Measurements from ENCODE around the gene FKBP14. TPM values are rescaled to one million over a fixed set of nuclear protein-coding genes. Genes with fewer than 3 reads are reported as not detected.

FKBP14 gene
- total and polyA plus RNA-seq, 2 of the 8 experiments (the other 6 are each of a cell fraction or from before 2014, with no cell fraction given): 3.2 to 20.7 TPM

- TF ChIP-seq SP1 (IDR thresholded peaks at IDR 0.05; ENCODE audit: low read depth, low read length) (no peak), SIRT6 (IDR thresholded peaks at IDR 0.05; ENCODE audit: low read length) (no peak), RNF2 (IDR thresholded peaks at IDR 0.05; ENCODE audit: borderline replicate concordance, low read depth, low read length, missing control alignments, poor library complexity, severe bottlenecking) (no peak), RAD21 (IDR thresholded peaks at IDR 0.05 in 1 of 2, conservative IDR thresholded peaks at IDR 0.05 in 1 of 2; ENCODE audit: low read depth in 2 of 2, low read length in 2 of 2) (no peak), E2F6 (IDR thresholded peaks at IDR 0.05) (no peak)
Observed at GRCh38 chr7:30001998-30002397, 24.5 kb downstream of the FKBP14 start (continued).

Measured in H1 (cell line).